HG02943 (cell line): ENCODE measurements around the gene MACO1.
"Not testable (repeated sequence)": the region's sequence is repeated elsewhere in the genome, so short reads cannot be mapped to it uniquely, and the experiment has no call there.

Experiments
- ATAC-seq: cut with Tn5 transposase; IDR thresholded peaks from one replicate; pipeline ENCODE4 v1.9.1; 2021; ENCODE audit warnings: mild to moderate bottlenecking, low read depth, moderate library complexity; ENCODE audit not compliant: unreplicated experiment

MACO1 gene

DNA sequence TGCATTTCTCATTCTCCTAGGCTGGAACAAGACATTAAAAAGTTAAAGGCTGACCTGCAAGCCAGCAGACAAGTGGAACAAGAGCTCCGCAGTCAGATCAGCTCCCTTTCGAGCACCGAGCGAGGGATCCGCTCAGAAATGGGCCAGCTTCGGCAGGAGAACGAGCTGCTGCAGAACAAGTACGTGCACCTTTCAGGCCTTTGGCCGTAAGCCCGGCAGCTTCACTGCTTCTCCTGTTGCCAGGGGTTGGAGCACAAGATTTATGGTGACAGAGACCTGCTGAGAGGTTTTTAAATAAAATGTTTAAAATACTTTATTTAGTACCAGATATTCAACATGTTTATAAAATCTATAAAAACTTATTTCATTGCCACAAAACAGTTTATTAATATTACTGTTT, 53.4 kb downstream of the MACO1 start:
- no peak for ATAC-seq

DNA sequence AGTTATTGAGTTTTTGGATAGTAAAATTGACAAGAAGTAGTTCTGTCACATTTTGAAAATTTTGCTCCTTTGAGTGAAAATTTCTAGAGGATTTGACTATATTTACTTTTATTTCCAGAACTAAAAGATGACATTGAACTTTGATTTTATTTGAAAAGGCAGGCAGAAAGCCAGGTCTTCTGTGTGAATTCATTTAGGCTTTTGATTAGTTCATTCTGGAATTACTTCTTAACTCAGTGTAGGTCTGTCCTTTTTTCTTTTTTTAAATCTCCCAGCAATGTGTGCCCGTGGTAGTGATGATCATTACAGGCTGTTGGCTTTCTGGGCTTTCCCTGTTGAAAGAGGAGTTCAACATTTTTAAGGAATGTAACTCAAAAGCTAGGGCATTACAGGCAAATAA, 53.8 kb downstream of the MACO1 start:
- no peak for ATAC-seq

DNA sequence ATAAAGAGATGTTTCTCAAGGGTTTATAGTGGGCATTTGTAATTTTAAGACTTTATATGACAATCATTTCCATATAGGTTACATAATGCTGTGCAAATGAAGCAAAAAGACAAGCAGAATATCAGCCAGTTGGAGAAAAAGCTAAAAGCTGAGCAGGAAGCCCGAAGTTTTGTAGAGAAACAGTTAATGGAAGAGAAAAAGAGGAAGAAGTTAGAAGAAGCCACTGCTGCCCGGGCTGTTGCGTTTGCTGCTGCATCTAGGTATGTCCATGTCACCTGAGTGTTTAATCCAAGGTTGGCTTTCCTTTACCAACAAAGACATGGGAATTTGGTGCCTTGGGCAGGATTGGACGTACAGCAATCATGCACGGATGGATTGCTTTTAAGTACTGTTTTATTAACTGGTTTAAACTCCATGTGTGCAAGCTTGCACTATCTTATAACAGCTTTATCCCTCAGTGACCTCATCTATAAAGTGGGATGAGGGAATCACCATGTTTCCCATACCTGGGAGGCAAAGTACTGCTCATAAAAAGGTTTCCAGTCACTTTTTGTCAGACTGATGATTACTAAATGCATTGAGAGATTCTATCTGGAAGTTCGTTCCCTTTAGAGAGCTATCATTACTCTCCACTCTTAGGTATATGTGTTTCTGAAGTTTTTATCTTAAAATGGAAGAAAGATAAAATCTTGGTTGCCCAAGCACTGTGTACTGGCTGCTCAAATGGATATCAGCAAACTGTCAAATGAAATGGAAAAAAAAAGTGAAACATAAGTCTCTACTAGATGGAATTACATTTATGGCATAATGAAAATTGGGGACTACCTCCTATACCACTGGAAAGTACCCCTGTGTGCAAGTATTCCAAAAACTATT, 55.1 kb downstream of the MACO1 start:
- ATAC-seq = no peak

DNA sequence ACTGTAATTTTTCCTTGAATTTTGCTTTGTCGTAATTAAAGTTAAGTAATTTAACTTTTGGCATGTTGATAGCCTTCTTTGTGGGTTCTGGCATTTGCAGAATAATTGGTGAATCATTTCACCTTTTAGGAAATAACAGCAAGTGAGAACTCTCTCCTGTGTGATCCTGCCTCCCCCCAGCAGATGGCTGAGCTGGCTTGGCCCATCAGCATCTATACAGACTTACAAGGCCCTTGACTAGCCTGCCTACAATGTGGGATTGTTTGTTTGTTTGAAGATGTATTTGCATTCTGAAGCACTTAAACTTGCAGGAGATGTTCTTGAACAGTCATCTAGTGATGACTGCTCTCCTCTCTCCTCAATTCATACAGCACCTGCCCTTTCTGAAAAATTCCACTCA, 55.9 kb downstream of the MACO1 start:
- no peak for ATAC-seq

DNA sequence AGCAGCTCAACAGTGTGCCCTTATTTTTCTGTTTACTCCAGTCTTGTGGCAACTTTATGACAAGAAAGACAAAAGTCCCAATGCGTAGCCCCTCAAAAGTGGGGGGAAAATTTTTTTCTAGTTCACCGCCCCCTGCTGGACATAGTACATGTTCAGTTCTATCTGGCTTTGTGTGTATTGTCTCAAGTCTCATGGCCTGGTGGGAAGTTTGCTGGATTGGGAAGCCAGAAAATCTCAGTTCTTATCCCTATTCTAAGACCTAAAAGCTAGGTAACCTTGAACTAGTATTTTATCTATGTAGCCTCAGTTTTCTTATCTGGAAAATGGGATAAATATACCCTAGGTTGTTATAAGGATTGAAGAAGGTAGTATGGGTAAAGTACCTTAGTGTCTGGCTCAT, 56.9 kb downstream of the MACO1 start:
- no peak for ATAC-seq

DNA sequence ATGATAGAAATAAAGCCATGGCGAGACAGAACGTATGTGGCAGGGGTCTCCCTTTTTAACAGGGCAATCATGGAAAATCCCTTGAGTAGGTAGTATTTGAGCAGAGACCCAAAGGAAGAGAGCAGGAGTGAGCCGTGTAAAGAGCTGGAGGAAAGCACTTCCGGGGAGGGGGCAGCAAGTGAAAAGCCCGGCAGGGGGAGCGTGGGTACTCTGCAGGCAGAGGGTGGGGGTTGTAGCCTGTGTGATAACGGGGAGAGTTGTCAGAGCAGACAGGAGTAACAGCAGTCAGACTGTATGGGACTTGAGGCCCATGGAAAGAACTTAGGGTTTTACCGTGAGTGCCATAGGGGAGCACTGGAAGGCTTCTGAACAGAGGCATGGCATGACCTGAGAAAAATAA, 61.6 kb downstream of the MACO1 start:
- ATAC-seq = no peak

DNA sequence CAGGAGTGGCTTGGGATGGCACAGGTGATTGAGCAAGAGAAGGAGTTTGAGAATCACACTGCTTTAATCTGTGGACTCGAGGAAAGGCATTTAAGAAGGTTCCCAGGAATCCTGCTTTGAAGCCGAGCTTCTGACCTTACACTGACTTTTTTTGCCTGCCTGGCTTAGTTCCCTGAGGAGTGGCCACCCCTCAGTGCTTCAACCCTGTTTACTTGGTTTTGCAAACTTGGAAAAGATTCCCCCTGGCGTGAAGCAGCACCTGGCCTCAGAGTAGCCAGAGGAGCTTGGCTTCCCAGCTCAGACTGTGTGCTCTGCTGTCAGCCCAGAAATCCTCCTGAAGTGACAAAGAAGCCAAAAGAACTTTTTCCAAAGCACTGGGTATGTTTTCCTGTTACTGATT, 64.3 kb downstream of the MACO1 start:
- no peak for ATAC-seq

DNA sequence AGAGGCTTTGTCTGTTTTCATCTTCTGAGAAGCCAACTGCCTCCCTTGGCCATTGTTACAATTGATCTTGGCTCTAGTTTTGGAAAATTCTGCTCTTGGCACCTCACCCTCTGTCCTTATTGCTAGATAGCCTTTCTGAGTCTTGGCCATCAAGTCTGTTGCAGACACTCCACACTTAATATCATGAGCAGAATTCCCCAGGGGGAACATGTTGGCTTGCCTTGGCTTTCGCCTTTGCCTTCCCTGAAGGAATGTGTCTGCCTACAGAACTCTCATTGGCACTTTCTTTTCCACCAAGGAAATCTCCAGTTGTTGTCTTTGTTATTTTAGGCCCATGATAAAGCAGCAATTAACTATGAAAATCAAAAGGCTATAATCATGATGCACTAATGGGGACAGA, 70.0 kb downstream of the MACO1 start:
- no peak for ATAC-seq

DNA sequence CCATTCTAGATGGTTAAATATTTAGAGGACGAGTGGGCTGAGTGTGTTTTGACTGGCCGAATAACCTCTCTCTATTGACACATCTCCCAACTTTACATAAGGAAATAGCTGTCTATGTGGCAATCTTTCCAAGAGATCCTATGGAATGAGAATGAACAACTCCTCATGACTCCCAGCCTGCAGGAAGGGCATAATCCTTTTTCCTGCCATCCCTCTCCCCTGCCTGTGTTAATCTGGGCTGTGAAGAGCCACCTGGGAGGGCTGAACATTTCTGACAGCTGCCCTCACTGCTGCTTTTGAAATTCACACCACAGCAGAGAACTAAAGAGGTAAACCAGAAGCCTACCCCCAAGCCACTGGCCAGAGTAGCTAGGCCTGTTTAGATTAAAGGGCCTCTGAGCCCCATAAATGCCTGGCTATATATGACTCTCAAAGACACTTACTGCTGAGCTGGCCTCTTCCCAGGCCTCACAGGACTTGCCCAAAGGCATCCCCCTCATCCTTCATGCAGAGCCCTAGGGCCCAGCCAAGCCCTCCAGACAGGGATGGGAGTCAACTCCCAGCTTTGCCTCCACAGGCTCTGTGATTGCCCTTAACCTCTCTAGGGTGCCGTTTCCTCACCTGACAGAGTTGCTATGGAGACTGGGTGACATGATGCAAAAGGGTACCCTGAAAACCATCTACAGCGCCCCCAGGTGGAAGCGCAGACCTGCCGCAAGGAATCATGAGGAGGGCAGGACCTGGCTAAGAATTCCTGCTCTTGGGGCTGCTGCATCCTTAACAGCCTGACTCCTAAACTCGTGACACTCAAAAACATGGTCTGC, 70.8 kb downstream of the MACO1 start:
- ATAC-seq = no peak

DNA sequence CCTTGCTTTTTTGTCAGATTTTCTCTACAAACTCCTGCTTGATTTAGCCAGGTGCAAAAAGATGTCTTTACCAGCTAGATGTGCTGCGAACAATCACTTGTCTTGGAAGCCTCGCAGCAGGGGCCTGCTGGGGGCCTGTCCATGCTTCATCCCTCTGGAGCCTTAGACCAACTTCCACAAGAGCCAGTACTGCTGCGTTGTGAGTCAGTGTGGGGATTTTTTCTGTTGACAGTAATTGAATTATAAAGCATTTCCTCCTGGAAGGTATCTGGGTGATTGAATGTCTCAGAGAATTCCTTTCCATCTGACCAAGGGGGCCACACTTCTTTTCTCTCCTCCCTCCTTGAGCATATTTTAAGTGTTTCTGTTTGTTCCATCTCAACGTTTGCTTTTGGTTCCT, 72.3 kb downstream of the MACO1 start:
- ATAC-seq = no peak

DNA sequence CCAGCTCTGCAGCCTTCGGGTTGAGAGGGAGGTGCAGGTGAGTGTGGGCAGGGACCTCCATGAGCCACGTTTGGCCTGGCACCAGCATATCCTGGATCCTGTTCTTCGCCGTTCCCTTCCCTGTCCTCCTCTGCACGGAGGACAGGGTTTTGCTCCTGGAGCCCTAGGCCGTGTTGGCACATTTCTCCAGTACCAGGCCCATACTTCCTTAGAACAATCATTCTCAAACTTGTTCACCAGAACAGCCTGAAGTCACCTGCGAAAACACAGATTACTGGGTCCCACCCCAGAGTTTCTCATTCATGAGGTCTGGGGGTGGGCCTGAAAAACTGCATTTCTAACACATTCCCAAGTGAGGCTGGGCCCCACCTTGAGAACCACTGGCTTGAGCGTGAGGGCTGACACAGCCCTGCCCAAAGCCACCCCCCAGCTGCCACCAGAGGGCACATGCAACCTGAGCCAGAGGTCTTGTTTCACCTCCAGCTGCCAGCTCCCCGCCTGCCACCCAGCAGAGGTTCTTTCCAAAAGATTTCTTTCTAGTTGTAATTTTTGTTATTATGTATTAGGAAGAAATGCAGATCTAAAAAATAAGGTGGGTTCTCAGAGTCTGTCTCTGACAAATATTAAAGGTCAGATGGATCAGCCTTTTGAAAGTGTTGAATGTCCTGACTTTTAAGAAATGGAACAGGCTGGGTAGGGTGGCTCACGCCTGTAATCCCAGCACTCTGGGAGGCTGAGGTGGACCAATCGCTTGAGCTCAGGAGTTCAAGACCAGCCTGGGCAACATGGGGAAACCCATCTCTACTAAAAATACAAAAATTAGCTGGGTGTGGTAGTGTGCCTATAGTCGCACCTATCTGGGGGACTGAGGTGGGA, 73.1 kb downstream of the MACO1 start:
- no peak for ATAC-seq

DNA sequence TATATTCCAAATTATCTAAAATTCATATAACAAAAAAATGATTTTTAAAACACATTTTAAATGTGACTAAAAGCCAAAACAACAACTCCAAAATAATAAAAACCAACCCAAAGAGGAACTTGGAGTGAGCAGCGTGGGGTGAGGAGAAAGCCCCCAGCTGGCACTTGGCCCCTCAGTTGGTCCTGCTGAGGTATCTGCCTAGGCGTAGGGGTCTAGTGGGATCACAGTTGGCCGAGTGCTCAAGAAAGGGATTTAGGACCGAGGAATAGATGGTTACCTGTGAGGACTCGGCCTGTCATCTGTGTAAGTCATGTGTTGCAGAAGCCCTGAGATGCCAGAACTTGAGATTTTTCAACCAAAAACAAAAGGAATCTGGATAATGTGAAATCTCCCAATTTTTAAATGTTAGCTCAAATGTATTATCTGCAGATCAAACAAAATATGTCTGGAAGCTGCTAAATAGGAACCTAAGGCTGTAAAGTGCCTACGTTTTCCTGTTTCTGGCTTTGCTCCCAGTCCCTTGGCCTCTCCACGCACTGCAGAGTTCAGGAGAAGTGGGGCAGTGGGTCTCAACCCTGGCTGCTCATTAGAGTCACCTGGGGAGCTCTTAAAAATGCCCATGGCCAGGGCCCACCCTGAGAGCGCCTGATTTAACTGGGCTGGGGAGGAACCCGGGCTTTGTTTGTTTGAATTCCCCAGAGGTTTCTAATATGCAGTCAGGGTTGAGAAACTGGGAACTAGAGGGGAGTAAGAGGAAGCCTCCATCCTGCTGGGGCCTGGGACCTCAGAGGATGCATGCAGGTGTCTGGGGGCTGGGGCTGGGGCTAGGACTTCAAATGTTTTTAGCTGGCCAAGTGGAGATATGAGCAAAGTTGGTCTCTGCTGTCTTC, 74.3 kb downstream of the MACO1 start:
- ATAC-seq = no peak

DNA sequence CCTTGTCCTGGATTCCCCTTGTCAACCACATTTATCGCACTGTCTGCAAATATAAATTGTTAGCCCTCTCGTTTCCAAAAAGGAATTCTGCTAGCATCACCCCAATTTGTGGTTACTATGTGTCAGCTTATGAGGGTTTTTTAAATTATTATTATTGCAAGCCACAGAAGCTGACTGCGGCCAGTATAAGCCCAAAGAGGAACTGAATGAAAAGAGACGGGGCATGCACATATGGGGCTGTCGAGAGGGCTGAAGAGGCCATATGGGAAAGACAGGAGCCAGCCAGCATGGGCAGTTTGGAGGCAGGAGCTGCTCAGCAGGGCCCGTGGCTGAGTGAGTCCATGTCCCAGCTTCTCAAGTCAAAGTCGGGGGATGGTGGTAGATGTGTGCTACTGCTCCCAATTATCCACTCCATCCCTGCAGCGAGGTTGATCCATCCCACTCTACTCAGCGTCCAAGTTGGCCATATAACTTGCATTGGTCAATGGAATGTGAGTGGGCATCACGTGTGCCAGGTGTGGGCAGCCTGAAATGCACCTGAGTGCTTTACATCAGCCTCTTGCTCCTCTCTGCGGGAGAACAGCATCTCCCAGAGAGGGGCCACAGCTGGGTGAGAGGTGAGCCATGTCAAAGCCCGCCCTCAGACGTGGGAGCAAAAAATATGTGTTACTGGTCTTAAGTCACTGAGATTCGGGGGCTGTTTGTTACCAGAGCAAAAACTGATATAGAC, 75.1 kb downstream of the MACO1 start:
- no peak for ATAC-seq

DNA sequence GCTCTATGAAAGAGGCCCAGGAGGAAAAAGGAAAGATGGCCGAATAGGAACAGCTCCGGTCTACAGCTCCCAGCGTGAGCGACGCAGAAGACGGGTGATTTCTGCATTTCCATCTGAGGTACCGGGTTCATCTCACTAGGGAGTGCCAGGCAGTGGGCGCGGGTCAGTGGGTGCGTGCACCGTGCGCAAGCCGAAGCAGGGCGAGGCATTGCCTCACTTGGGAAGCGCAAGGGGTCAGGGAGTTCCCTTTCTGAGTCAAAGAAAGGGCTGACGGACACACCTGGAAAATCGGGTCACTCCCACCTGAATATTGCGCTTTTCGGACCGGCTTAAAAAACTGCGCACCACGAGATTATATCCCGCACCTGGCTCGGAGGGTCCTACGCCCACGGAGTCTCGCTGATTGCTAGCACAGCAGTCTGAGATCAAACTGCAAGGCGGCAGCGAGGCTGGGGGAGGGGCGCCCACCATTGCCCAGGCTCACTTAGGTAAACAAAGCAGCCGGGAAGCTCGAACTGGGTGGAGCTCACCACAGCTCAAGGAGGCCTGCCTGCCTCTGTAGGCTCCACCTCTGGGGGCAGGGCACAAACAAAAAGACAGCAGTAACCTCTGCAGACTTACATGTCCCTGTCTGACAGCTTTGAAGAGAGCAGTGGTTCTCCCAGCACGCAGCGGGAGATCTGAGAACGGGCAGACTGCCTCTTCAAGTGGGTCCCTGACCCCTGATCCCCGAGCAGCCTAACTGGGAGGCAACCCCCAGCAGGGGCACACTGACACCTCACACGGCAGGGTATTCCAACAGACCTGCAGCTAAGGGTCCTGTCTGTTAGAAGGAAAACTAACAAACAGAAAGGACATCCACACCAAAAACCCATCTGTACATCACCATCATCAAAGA, 76.1 kb downstream of the MACO1 start:
- ATAC-seq = not testable (repeated sequence)

DNA sequence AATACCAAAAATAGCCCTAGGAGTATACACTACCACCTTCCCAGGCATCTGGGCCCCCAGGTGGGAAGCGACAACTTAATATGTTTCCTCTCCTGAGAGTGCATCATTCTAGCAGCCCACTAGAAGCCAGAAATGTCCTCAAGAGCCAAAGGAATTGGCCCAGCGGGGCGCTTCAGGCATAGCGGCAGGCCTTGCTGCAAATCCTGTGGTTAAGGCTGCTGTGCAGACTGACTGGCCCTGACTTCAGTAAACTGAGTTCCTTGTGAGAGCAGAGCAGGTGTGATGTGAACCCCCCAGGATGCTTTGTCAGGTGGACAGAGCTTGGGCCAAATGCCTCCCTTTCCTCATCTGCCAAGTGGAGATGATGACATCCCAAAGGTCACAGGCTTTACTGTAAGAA, 83.0 kb downstream of the MACO1 start:
- ATAC-seq = no peak

DNA sequence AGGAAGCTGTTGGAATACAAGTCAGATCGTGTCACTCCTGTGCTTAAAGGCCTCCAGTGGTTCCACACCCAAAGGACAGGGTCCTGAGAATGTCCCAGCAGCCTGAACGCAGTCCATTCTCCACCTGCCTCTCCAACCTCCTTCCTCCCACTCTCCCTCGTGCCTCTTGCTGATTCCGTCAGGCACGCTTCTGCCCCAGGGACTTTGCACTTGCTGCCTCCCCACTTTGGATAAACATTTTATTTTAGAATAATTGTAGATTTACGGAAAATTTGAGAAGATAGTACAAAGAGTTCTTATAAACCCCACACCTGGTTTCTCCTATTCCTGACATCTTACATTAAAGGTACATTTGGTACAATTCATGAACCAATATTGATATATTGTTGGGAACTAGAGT, 84.3 kb downstream of the MACO1 start:
- ATAC-seq = no peak

DNA sequence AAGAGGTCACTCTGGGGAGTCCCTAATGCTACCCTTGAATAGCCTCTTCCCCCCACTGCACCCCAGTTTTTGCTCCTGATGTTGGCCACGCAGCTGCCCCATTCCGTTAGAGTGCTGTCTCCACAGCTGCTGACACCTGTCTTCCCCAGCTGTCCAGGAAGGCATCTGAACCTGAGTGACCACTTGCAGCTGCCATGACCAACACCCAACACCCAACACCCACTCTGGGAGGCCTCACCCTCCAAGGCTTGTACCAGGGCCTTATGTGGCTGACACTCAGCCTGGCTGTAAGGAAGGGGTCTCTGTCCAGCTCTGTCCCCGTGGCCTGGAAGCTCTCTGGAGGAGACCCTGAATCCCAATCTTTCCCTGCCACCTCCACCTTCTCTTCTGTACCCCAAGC, 86.0 kb downstream of the MACO1 start:
- ATAC-seq = no peak
